GM19324 (cell line): ENCODE results near the gene ELMO1.

ENCODE experiments used
- ATAC-seq: cut with Tn5 transposase; IDR thresholded peaks from one replicate; pipeline ENCODE4 v1.9.1; 2021; ENCODE audit warnings: mild to moderate bottlenecking, moderate library complexity; ENCODE audit not compliant: unreplicated experiment, low FRiP score

Gene ELMO1

GRCh38 chr7:37201003-37201875, 247.4 kb downstream of the ELMO1 start:
- peak; percentile 70 for ATAC-seq

- no peak for ATAC-seq
These were observed 249.7 kb downstream of the ELMO1 start for GRCh38 chr7:37198906-37199485.

GRCh38 chr7:37198041-37198905, 250.4 kb downstream of the ELMO1 start:
- ATAC-seq, result no peak

GRCh38 chr7:37197108-37197507, 251.6 kb downstream of the ELMO1 start:
- ATAC-seq, result no peak

GRCh38 chr7:37196676-37197075, 252.0 kb downstream of the ELMO1 start:
- no peak for ATAC-seq

GRCh38 chr7:37195388-37195787, 253.3 kb downstream of the ELMO1 start:
- ATAC-seq, result no peak

- no peak for ATAC-seq
These were observed 253.7 kb downstream of the ELMO1 start for GRCh38 chr7:37194943-37195342.

GRCh38 chr7:37193775-37194135, 254.9 kb downstream of the ELMO1 start:
- ATAC-seq, result no peak

GRCh38 chr7:37193087-37193774, 255.4 kb downstream of the ELMO1 start:
- ATAC-seq, result no peak

GRCh38 chr7:37191797-37192196, 256.9 kb downstream of the ELMO1 start:
- no peak for ATAC-seq

GRCh38 chr7:37187179-37187578, 261.5 kb downstream of the ELMO1 start:
- ATAC-seq, result no peak

GRCh38 chr7:37186753-37187152, 261.9 kb downstream of the ELMO1 start:
- no peak for ATAC-seq

- ATAC-seq, result no peak
These were observed 267.1 kb downstream of the ELMO1 start for GRCh38 chr7:37181550-37181932.

GRCh38 chr7:37180828-37181549, 267.7 kb downstream of the ELMO1 start:
- ATAC-seq, result no peak

GRCh38 chr7:37176079-37176478, 272.6 kb downstream of the ELMO1 start:
- no peak for ATAC-seq

GRCh38 chr7:37174460-37174859, 274.2 kb downstream of the ELMO1 start:
- ATAC-seq, result no peak

- no peak for ATAC-seq
These were observed 275.0 kb downstream of the ELMO1 start for GRCh38 chr7:37173670-37174069.

GRCh38 chr7:37162106-37162505, 286.6 kb downstream of the ELMO1 start:
- ATAC-seq, result no peak

GRCh38 chr7:37160656-37161055, 288.0 kb downstream of the ELMO1 start:
- ATAC-seq, result no peak

GRCh38 chr7:37153376-37153775, 295.3 kb downstream of the ELMO1 start:
- ATAC-seq, result no peak
